Measurements from ENCODE around the gene ZMAT5.

ZMAT5 gene

GRCh38 chr22:29741926-29742325 is 24.9 kb downstream of the ZMAT5 start:
- Histone ChIP-seq H3K36me3 (ENCODE audit: insufficient read depth, low read length) (no peaks in the 10 kb centered on the region), H3K27ac (no peak overlapping the region), H3K9me3 (ENCODE audit: low read depth, low read length) (no peaks in the 10 kb centered on the region), H3K9ac (ENCODE audit: insufficient read length) (no peak overlapping the region), H3K4me3 (no peak overlapping the region)
- DNase-seq (ENCODE audit: low read depth, low spot score): no peak
- TF ChIP-seq EZH2 (IDR thresholded peaks at IDR 0.05) (no peak), POLR2AphosphoS5 (IDR thresholded peaks at IDR 0.05; ENCODE audit: borderline replicate concordance, low read depth, low read length) (no peak), FOXP2 (optimal IDR thresholded peaks at IDR 0.05; ENCODE audit: control extremely low read depth, extremely low read length, insufficient read depth) (no peak)

- Histone ChIP-seq H3K9me3 (ENCODE audit: low read depth, low read length) (no peaks in the 10 kb centered on the region), H3K27ac (no peak overlapping the region), H3K4me3 (no peak overlapping the region), H3K9ac (ENCODE audit: insufficient read length) (no peak overlapping the region), H3K36me3 (ENCODE audit: insufficient read depth, low read length) (no peaks in the 10 kb centered on the region)
- DNase-seq (ENCODE audit: low read depth, low spot score): no peak
- no peak for TF ChIP-seq EZH2 (IDR thresholded peaks at IDR 0.05)
- no peak for TF ChIP-seq POLR2AphosphoS5 (IDR thresholded peaks at IDR 0.05; ENCODE audit: borderline replicate concordance, low read depth, low read length)
- no peak for TF ChIP-seq FOXP2 (optimal IDR thresholded peaks at IDR 0.05; ENCODE audit: control extremely low read depth, extremely low read length, insufficient read depth)
Observed at GRCh38 chr22:29740216-29740615, 26.6 kb downstream of the ZMAT5 start.

- no peak for DNase-seq (ENCODE audit: low read depth, low spot score)
- Histone ChIP-seq H3K27ac (no peak overlapping the region), H3K9me3 (ENCODE audit: low read depth, low read length) (no peaks in the 10 kb centered on the region), H3K9ac (ENCODE audit: insufficient read length) (no peak overlapping the region), H3K4me3 (no peak overlapping the region), H3K36me3 (ENCODE audit: insufficient read depth, low read length) (no peaks in the 10 kb centered on the region)
- no peak for TF ChIP-seq POLR2AphosphoS5 (IDR thresholded peaks at IDR 0.05; ENCODE audit: borderline replicate concordance, low read depth, low read length)
- no peak for TF ChIP-seq EZH2 (IDR thresholded peaks at IDR 0.05)
- TF ChIP-seq FOXP2 (optimal IDR thresholded peaks at IDR 0.05; ENCODE audit: control extremely low read depth, extremely low read length, insufficient read depth): no peak
Observed at GRCh38 chr22:29739346-29739875, 27.4 kb downstream of the ZMAT5 start.

- Histone ChIP-seq H3K9me3 (ENCODE audit: low read depth, low read length) (no peaks in the 10 kb centered on the region), H3K4me3 (no peak overlapping the region), H3K27ac (no peak overlapping the region), H3K36me3 (ENCODE audit: insufficient read depth, low read length) (no peaks in the 10 kb centered on the region), H3K9ac (ENCODE audit: insufficient read length) (no peak overlapping the region)
- DNase-seq (ENCODE audit: low read depth, low spot score): no peak
- TF ChIP-seq POLR2AphosphoS5 (IDR thresholded peaks at IDR 0.05; ENCODE audit: borderline replicate concordance, low read depth, low read length) (no peak), FOXP2 (optimal IDR thresholded peaks at IDR 0.05; ENCODE audit: control extremely low read depth, extremely low read length, insufficient read depth) (no peak), EZH2 (IDR thresholded peaks at IDR 0.05) (no peak)
Observed at GRCh38 chr22:29738118-29738815, 28.5 kb downstream of the ZMAT5 start.

- TF ChIP-seq POLR2AphosphoS5 (IDR thresholded peaks at IDR 0.05; ENCODE audit: borderline replicate concordance, low read depth, low read length) (no peak), FOXP2 (optimal IDR thresholded peaks at IDR 0.05; ENCODE audit: control extremely low read depth, extremely low read length, insufficient read depth) (no peak), EZH2 (IDR thresholded peaks at IDR 0.05) (no peak)
- Histone ChIP-seq H3K27ac (no peak overlapping the region), H3K9me3 (ENCODE audit: low read depth, low read length) (no peaks in the 10 kb centered on the region), H3K9ac (ENCODE audit: insufficient read length) (no peak overlapping the region), H3K36me3 (ENCODE audit: insufficient read depth, low read length) (no peaks in the 10 kb centered on the region), H3K4me3 (no peak overlapping the region)
- DNase-seq (ENCODE audit: low read depth, low spot score): no peak
Observed at GRCh38 chr22:29737251-29738117, 29.3 kb downstream of the ZMAT5 start.

- Histone ChIP-seq H3K27ac (no peak overlapping the region), H3K36me3 (ENCODE audit: insufficient read depth, low read length) (no peaks in the 10 kb centered on the region), H3K9ac (ENCODE audit: insufficient read length) (no peak overlapping the region), H3K9me3 (ENCODE audit: low read depth, low read length) (no peaks in the 10 kb centered on the region), H3K4me3 (no peak overlapping the region)
- TF ChIP-seq FOXP2 (optimal IDR thresholded peaks at IDR 0.05; ENCODE audit: control extremely low read depth, extremely low read length, insufficient read depth) (no peak), POLR2AphosphoS5 (IDR thresholded peaks at IDR 0.05; ENCODE audit: borderline replicate concordance, low read depth, low read length) (no peak), EZH2 (IDR thresholded peaks at IDR 0.05) (no peak)
- DNase-seq (ENCODE audit: low read depth, low spot score): no peak
Observed at GRCh38 chr22:29735416-29735815, 31.4 kb downstream of the ZMAT5 start.

GRCh38 chr22:29734838-29735237 is 32.0 kb downstream of the ZMAT5 start:
- Histone ChIP-seq H3K27ac (no peak overlapping the region), H3K9ac (ENCODE audit: insufficient read length) (no peak overlapping the region), H3K4me3 (no peak overlapping the region), H3K36me3 (ENCODE audit: insufficient read depth, low read length) (no peaks in the 10 kb centered on the region), H3K9me3 (ENCODE audit: low read depth, low read length) (no peaks in the 10 kb centered on the region)
- TF ChIP-seq POLR2AphosphoS5 (IDR thresholded peaks at IDR 0.05; ENCODE audit: borderline replicate concordance, low read depth, low read length): no peak
- no peak for TF ChIP-seq FOXP2 (optimal IDR thresholded peaks at IDR 0.05; ENCODE audit: control extremely low read depth, extremely low read length, insufficient read depth)
- no peak for DNase-seq (ENCODE audit: low read depth, low spot score)

- TF ChIP-seq FOXP2 (optimal IDR thresholded peaks at IDR 0.05; ENCODE audit: control extremely low read depth, extremely low read length, insufficient read depth) (no peak), EZH2 (IDR thresholded peaks at IDR 0.05) (no peak)
- Histone ChIP-seq H3K27ac (no peak overlapping the region), H3K9me3 (ENCODE audit: low read depth, low read length) (no peaks in the 10 kb centered on the region), H3K9ac (ENCODE audit: insufficient read length) (no peak overlapping the region), H3K36me3 (ENCODE audit: insufficient read depth, low read length) (no peaks in the 10 kb centered on the region), H3K4me3 (no peak overlapping the region)
- DNase-seq (ENCODE audit: low read depth, low spot score): no peak
Observed at GRCh38 chr22:29734406-29734805, 32.4 kb downstream of the ZMAT5 start.
